ENCODE data around the gene MINDY4. TPM values are rescaled to one million over a fixed set of nuclear protein-coding genes. Genes with fewer than 3 reads are reported as not detected.

Gene MINDY4
- total RNA-seq, 1 donor from 2014 or later, result 20.1 TPM

- peaks cover 42% of the 10 kb centered on the region for H3K4me1 ChIP-seq
- H3K9me3 ChIP-seq, result no peaks in the 10 kb centered on the region
- H3K36me3 ChIP-seq, result peaks cover 10% of the 10 kb centered on the region
- H3K27me3 ChIP-seq, result no peaks in the 10 kb centered on the region
- H3K27ac ChIP-seq, result peak overlapping the region; percentile 81
- no peak for TF ChIP-seq CTCF (IDR thresholded peaks at IDR 0.05)
- intact Hi-C loops (cut with DNase I), result no loop called here
- peak overlapping the region; percentile 66 for H3K4me3 ChIP-seq
- no peak for DNase-seq
- ATAC-seq, result no peak
These were observed 142.0 kb downstream of the MINDY4 start for GRCh38 chr7:30912986-30913811.

DNA sequence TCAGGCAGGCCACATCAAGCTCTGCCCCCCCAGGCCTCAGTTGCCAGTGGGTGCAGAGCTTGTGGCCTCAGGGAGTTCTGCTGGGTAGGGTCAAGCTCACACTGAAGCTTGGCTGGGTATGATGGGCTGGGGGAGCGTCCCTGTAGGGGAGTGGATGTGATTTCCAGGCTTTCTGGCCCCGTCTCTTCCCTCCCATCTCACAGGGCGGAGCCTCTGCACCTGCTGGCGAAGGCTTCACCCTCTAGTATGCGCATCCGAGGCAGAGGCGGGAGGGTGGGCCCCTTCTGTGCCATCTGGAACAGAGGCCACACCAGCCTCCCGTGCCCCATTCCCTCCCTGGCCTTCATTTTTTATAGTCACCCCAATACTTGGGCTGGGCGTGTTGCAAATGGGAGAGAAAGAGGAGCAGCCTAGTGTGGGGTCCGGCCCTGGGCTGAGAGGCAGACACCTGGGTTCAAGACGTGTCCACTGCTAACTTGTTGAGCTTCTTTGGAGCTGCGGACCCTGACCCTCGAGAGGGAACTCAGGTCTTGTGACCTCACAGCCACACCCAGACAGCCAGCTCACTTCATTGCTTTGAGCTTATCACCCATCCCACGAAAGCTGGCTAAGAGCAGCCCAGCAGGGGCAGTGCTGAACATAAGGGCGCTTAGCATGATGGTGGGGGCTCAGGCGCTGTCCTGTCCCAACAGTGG lies 142.8 kb downstream of the MINDY4 start:
- Histone ChIP-seq H3K4me3 (peak overlapping the region; percentile 66), H3K9me3 (no peaks in the 10 kb centered on the region), H3K27ac (peak overlapping the region; percentile 81), H3K36me3 (peaks cover 18% of the 10 kb centered on the region), H3K27me3 (no peaks in the 10 kb centered on the region), H3K4me1 (peaks cover 47% of the 10 kb centered on the region)
- DNase-seq (no peak), ATAC-seq (peak; percentile 1)
- TF ChIP-seq CTCF (IDR thresholded peaks at IDR 0.05), result no peak
- intact Hi-C loops (cut with DNase I), result no loop called here

DNA sequence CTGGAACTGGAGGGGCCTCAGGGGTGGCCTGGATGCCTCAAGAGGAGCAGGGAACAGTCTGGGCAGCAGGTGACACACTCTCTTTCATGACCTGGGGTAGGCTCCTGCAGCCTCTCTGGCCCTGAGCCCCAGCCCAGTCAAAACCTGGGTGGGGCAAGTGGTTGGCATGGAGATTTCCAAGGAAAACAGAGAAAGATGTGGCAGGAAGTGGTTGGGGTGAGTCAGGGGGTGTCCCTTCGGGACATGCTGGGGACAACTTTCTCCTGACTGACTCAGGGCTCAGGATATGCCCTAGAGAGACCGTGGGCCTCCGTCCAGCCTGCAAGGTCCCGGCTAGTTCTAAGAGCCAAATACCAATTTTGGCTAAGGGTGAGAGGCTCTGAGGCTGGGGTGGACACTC lies 143.4 kb downstream of the MINDY4 start:
- intact Hi-C loops (cut with DNase I), result no loop called here
- H3K36me3 ChIP-seq, result peaks cover 18% of the 10 kb centered on the region
- no peaks in the 10 kb centered on the region for H3K27me3 ChIP-seq
- DNase-seq, result no peak
- peak overlapping the region; percentile 81 for H3K27ac ChIP-seq
- H3K4me1 ChIP-seq, result peaks cover 48% of the 10 kb centered on the region
- peak; percentile 1 for ATAC-seq
- H3K9me3 ChIP-seq, result no peaks in the 10 kb centered on the region
- no peak for TF ChIP-seq CTCF (IDR thresholded peaks at IDR 0.05)
- peak overlapping the region; percentile 66 for H3K4me3 ChIP-seq

- Histone ChIP-seq H3K4me3 (peak overlapping the region; percentile 66), H3K27ac (peak overlapping the region; percentile 81), H3K27me3 (no peaks in the 10 kb centered on the region), H3K9me3 (no peaks in the 10 kb centered on the region), H3K36me3 (peaks cover 23% of the 10 kb centered on the region), H3K4me1 (peaks cover 48% of the 10 kb centered on the region)
- intact Hi-C loops (cut with DNase I), result no loop called here
- ATAC-seq (no peak), DNase-seq (no peak)
- TF ChIP-seq CTCF (IDR thresholded peaks at IDR 0.05), result no peak
These were observed 143.9 kb downstream of the MINDY4 start for GRCh38 chr7:30915005-30915601.

DNA sequence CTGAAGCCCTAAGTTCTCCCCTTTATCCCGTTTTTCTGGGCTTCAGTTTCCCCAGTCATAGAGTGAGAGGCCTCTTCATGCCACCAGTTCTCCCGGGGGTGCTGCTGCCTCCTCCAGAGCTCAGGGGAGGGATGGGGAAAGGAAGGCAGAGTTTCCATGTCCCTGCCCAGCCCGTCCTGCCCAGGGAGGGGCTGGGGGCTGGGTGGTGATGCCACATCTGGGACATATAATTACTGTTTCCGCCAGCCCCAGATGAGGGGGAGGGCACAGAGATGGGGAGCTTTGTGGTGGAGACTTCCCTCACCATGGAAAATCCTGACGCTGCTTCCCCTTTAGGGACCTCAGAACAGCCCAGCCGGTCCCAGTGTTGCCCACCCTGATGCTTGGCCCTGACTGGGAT lies 144.5 kb downstream of the MINDY4 start:
- DNase-seq, result no peak

More for the DNA sequence above, 144.5 kb downstream of the MINDY4 start:
- ATAC-seq, result no peak
- Histone ChIP-seq H3K4me3 (peak overlapping the region; percentile 66), H3K9me3 (no peaks in the 10 kb centered on the region), H3K4me1 (peaks cover 48% of the 10 kb centered on the region), H3K36me3 (peaks cover 28% of the 10 kb centered on the region), H3K27ac (peak overlapping the region; percentile 81), H3K27me3 (no peaks in the 10 kb centered on the region)
- TF ChIP-seq CTCF (IDR thresholded peaks at IDR 0.05), result no peak
- intact Hi-C loops (cut with DNase I), result no loop called here

Data from upper lobe of right lung (tissue), 1 donor.